Heart right ventricle (tissue), 16 donors: Measurements from ENCODE around the gene OR7G2. TPM values are rescaled to one million over a fixed set of nuclear protein-coding genes. Genes with fewer than 3 reads are reported as not detected.

Source experiments
- ATAC-seq, 8 donors: fragments of 200-7000 bp; cut with Tn5 transposase; one replicate each; pipeline ENCODE4 v1.9.1; 2020; ENCODE audit warnings: mild to moderate bottlenecking in 8 of 8, moderate library complexity in 8 of 8, moderate number of reproducible peaks in 1 of 8
- DNase-seq, 2 donors: peaks; one replicate each; pipeline ENCODE4 v3.0.0-alpha.2; 2020
- H3K27ac ChIP-seq, 10 donors: fragments of 200-600 bp; sonication (generic) in 2 of 10; one replicate each; pipeline versions ENCODE4 v1.5.0 to v1.8.0; 2020 to 2022; ENCODE audit warnings: mild to moderate bottlenecking in 3 of 10
- H3K27me3 ChIP-seq, 7 donors: fragments of 200-600 bp; one replicate each; pipeline ENCODE4 v1.8.0; 2021 to 2022; ENCODE audit warnings: mild to moderate bottlenecking in 2 of 7
- H3K36me3 ChIP-seq, 9 donors: fragments of 200-600 bp; sonication (generic) in 1 of 9; one replicate each; pipeline versions ENCODE4 v1.5.0 to v1.8.0; 2020 to 2022; ENCODE audit warnings: mild to moderate bottlenecking in 2 of 9
- H3K4me1 ChIP-seq, 9 donors: fragments of 200-600 bp; sonication (generic) in 1 of 9; one replicate each; pipeline versions ENCODE4 v1.5.0 to v1.8.0; 2020 to 2022; ENCODE audit warnings: mild to moderate bottlenecking in 4 of 9
- H3K4me3 ChIP-seq, 10 donors: fragments of 200-600 bp; sonication (generic) in 2 of 10; one replicate each; pipeline versions ENCODE4 v1.5.0 to v1.8.0; 2020 to 2022; ENCODE audit warnings: mild to moderate bottlenecking in 7 of 10, moderate library complexity in 2 of 10
- H3K9me3 ChIP-seq, 11 donors: fragments of 200-600 bp in 10 of 11; sonication (generic) in 2 of 11; one replicate each; pipeline versions ENCODE4 v1.5.0 to v1.8.0; 2013 to 2022; ENCODE audit warnings: mild to moderate bottlenecking in 2 of 11, control low read depth in 1 of 11, moderate library complexity in 1 of 11
- CTCF ChIP-seq, 9 donors: fragments of 200-600 bp; sonication (generic) in 2 of 9; IDR thresholded peaks; one replicate each; pipeline versions ENCODE4 v1.5.0 to v1.8.0; 2021 to 2022; ENCODE audit warnings: antibody characterized with exemption in 9 of 9, mild to moderate bottlenecking in 5 of 9, moderate library complexity in 1 of 9
- WGBS, 2 donors: extraction: QIAGEN DNeasy Blood & Tissue Kit; methylation state at CpG; one replicate each; pipeline ENCODE4 v1.1.7; 2013; ENCODE audit warnings: inconsistent platforms in 1 of 2; 5-methylcytosine and 5-hydroxymethylcytosine counted together
- intact Hi-C, 10 donors: fragments of 100-400 bp; cut with DNase I; formaldehyde crosslinking; loops; one replicate each; pipeline versions ENCODE4 v1.11.1 to v1.14.2; 2022
- polyA plus RNA-seq, 2 donors: library from polyadenylated mRNA; stranded (reverse); fragments of 200-250 nt; gene quantifications; one replicate each; pipeline ENCODE4 v1.2.3, GENCODE V29; 2013
- total RNA-seq, 10 donors: library from RNA; stranded (reverse); fragmentation: NEBNext Ultra II Directional in 3 of 10; extraction: Animal tissue kit (Norgen Biotek cat#: 25700) in 3 of 10; gene quantifications; one replicate each; pipeline versions ENCODE4 v1.2.1 to v1.2.4, GENCODE V29; 2021 to 2023
- donor health status: Arrhythmogenic right ventricular cardiomyopathy.
- donor health status: ischemic (EF 13 %, LVEDD 7.1; RV severe dilation, severe dysfunction).
- donor health status: healthy with polysubstance abuse.
- donor health status: DM: no; HTN: yes; CAD: no.
- donor health status: DM: no; HTN: no; CAD: no.
- donor health status: ischemic (EF 25% LVEDD 6.9; RV normal size, moderate dysfunction).
- donor health status: ischemic (EF 25% LVEDD 5.7; RV mildly dilated, moderate dysfunction).
- donor health status: healthy.
- donor health status: DM: yes; HTN: yes; CAD: no.
- donor health status: Ischemic cardiomyopathy.
- donor health status: ischemic (EF 35%, LVEDD 5.7; RV mildly dilated, moderate dysfunction).
- donor health status: nonischemic (EF 11% LVEDD 7.7; RV severe dilation, severe dysfunction).
- donor health status: DM: yes; HTN: yes; CAD: no.
- donor health status: PGD.
- donor health status: ischemic (EF 29% LVEDD 5.4; RV normal size, mild dysfunction).
- donor health status: nonischemic (EF 23%, LVEDD 6.1; RV moderate dilation, normal function).

Gene OR7G2
- total and polyA plus RNA-seq, 12 donors, result not detected

- no peaks in the 10 kb centered on the region for H3K36me3 ChIP-seq
- H3K4me3 ChIP-seq, result no peak within 1 kb of the TSS
- intact Hi-C loops, result no loop called here
- H3K27me3 ChIP-seq, result peaks cover 0 to 35% (median 10%) of the 10 kb centered on the region in 7 donors
- ATAC-seq, result no peak
- H3K9me3 ChIP-seq, result peaks cover 0 to 2% (median 0%) of the 10 kb centered on the region in 11 donors
- H3K27ac ChIP-seq, result no peak within 1 kb of the TSS
- no peaks in the 10 kb centered on the region for H3K4me1 ChIP-seq
- TF ChIP-seq CTCF (IDR thresholded peaks at IDR 0.05), result no peak
- no peak for DNase-seq
- 77 to 80% methylated on average over 2 of the region's 2 CpGs for WGBS, 2 donors
Observed at GRCh38 chr19:9115307-9115813, 8.1 kb upstream of the OR7G2 start, which contains the start of gene OR7G1. TSS of gene OR7G1 (minus strand) at chr19:9115763. CDS start at chr19:9115763, 0 bp downstream.

GRCh38 chr19:9109959-9110358 lies 2.7 kb upstream of the OR7G2 start:
- TF ChIP-seq CTCF (IDR thresholded peaks at IDR 0.05), result no peak
- peaks cover 0 to 45% (median 21%) of the 10 kb centered on the region in 7 donors for H3K27me3 ChIP-seq
- no peak for ATAC-seq
- no peaks in the 10 kb centered on the region for H3K4me1 ChIP-seq
- no peak overlapping the region for H3K27ac ChIP-seq
- H3K4me3 ChIP-seq, result no peak overlapping the region
- H3K36me3 ChIP-seq, result no peaks in the 10 kb centered on the region
- WGBS, 2 donors, result 63 to 72% methylated on average over 2 of the region's 2 CpGs
- DNase-seq, result no peak
- intact Hi-C loops, result no loop called here
- H3K9me3 ChIP-seq, result no peaks in the 10 kb centered on the region

GRCh38 chr19:9086761-9087160 lies 20.5 kb downstream of the OR7G2 start, which contains the start of gene OR1M1:
TSS of gene OR1M1 (plus strand) at chr19:9087061. CDS start at chr19:9093245, 6,184 bp downstream.
- intact Hi-C loops, result no loop called here
- Histone ChIP-seq H3K4me1 (no peaks in the 10 kb centered on the region), H3K27me3 (peaks cover 0 to 43% (median 25%) of the 10 kb centered on the region in 7 donors), H3K27ac (no peak within 1 kb of the TSS), H3K36me3 (no peaks in the 10 kb centered on the region), H3K4me3 (no peak within 1 kb of the TSS), H3K9me3 (no peaks in the 10 kb centered on the region)
- no peak for TF ChIP-seq CTCF (IDR thresholded peaks at IDR 0.05)
- DNase-seq (no peak), ATAC-seq (no peak)
- WGBS, 2 donors, result 30 to 57% methylated on average over 2 of the region's 2 CpGs

- H3K27me3 ChIP-seq, result peaks cover 0 to 11% (median 4%) of the 10 kb centered on the region in 7 donors
- intact Hi-C loops, result loop anchor here in 3 of 10 donors (2.0 kb wide), 1 partner anchor 424 kb away; no protein-coding TSS in a partner anchor
- no peak for DNase-seq
- no peak overlapping the region for H3K4me3 ChIP-seq
- no peak for TF ChIP-seq CTCF (IDR thresholded peaks at IDR 0.05)
- no peak for ATAC-seq
- peaks cover 0 to 13% (median 8%) of the 10 kb centered on the region in 9 donors for H3K4me1 ChIP-seq
- WGBS, 2 donors, result 82 to 88% methylated on average over 4 of the region's 4 CpGs
- H3K9me3 ChIP-seq, result no peaks in the 10 kb centered on the region
- H3K36me3 ChIP-seq, result no peaks in the 10 kb centered on the region
- H3K27ac ChIP-seq, result no peak overlapping the region
Observed at GRCh38 chr19:9078651-9079050, 28.6 kb downstream of the OR7G2 start.
